Measurements from ENCODE around the gene CAPN10.

DNA sequence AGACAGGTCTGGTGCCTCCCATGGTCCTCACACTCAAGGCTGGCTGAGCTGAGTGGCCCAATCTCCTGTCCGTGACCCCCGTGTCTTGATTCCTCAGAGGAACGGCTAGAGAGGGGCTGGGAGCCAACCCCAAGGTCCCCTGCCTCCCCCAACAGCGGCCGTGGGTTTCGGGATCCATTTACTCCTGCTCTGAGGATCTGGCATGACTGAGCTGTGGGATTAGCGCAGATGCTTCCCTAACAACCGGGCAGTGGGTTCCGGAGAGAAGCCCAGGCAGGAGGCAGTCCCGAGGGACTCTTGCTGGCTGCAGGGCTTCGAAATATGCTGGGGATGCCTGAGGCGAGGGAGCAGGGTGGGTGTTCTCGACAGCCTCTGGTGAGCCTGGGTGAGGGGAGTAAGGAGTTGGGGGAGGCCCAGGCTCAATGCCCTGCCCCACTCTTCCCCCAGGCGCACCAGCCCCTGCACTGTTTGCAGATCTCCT lies 57.7 kb downstream of the CAPN10 start:
- TF ChIP-seq, protein P1, sequence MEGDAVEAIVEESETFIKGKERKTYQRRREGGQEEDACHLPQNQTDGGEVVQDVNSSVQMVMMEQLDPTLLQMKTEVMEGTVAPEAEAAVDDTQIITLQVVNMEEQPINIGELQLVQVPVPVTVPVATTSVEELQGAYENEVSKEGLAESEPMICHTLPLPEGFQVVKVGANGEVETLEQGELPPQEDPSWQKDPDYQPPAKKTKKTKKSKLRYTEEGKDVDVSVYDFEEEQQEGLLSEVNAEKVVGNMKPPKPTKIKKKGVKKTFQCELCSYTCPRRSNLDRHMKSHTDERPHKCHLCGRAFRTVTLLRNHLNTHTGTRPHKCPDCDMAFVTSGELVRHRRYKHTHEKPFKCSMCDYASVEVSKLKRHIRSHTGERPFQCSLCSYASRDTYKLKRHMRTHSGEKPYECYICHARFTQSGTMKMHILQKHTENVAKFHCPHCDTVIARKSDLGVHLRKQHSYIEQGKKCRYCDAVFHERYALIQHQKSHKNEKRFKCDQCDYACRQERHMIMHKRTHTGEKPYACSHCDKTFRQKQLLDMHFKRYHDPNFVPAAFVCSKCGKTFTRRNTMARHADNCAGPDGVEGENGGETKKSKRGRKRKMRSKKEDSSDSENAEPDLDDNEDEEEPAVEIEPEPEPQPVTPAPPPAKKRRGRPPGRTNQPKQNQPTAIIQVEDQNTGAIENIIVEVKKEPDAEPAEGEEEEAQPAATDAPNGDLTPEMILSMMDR (IDR thresholded peaks at IDR 0.05): no peak
- no peak for TF ChIP-seq POLR2AphosphoS5 (IDR thresholded peaks at IDR 0.05; ENCODE audit: insufficient read depth in 1 of 2, low read depth in 1 of 2)

Data from vagina (tissue), 2 donors.